ENCODE measurements around the gene PHACTR1.

DNA sequence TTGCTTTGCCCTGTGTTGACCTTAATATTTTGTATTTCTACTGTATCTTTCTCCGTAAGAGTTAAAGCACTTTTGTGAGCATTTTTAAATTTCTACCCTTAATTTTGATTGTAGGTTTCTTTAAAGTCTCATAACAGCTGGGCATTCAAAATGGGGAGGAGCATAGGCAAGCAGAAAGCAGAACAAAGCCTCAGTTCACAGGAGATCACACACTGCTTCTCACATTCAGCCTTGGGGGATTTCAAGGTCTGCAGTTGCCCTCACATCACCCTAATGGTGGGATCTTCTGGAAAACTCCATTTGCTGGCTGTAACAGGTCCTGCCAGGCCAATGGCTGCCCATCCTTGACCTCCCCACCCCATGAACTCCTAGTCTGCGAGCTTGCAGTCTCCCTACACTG is 292.9 kb downstream of the PHACTR1 start:
- TF ChIP-seq POLR2AphosphoS5 (IDR thresholded peaks at IDR 0.05; ENCODE audit: borderline replicate concordance, low read depth, low read length) (no peak), EZH2 (IDR thresholded peaks at IDR 0.05) (no peak)

Data from SK-N-MC (cell line).